Vagina (tissue), 2 donors: ENCODE measurements around the gene ANKS1B.

Experiments used
- CTCF ChIP-seq, 3 experiments: fragments of 450-650 bp in 2 of 3; fragments of 200-600 bp in 1 of 3; sonication (generic) in 1 of 3; IDR thresholded peaks; one replicate each; pipeline ENCODE4 v1.5.1; 2017 to 2019; ENCODE audit warnings: antibody characterized with exemption in 3 of 3, mild to moderate bottlenecking in 2 of 3, moderate library complexity in 2 of 3
- POLR2AphosphoS5 ChIP-seq, 2 donors: sonication (generic); formaldehyde crosslinking; IDR thresholded peaks; one replicate each; pipeline ENCODE4 v1.9.0; 2017; ENCODE audit warnings: antibody characterized with exemption in 2 of 2, mild to moderate bottlenecking in 2 of 2, low read depth in 1 of 2; ENCODE audit not compliant: insufficient read depth in 1 of 2

GRCh38 chr12:99334285-99335056 lies 650.3 kb downstream of the ANKS1B start:
- no peak for TF ChIP-seq CTCF (IDR thresholded peaks at IDR 0.05)
- TF ChIP-seq POLR2AphosphoS5 (IDR thresholded peaks at IDR 0.05; ENCODE audit: insufficient read depth in 1 of 2, low read depth in 1 of 2): no peak
